GM19438 (cell line): Measurements from ENCODE around the gene CWC27.
"Not testable (repeated sequence)": the region's sequence is repeated elsewhere in the genome, so short reads cannot be mapped to it uniquely, and the experiment has no call there.

Experiments
- ATAC-seq: cut with Tn5 transposase; IDR thresholded peaks from one replicate; pipeline ENCODE4 v1.9.1; 2021; ENCODE audit warnings: low read depth; ENCODE audit not compliant: unreplicated experiment

Gene CWC27

DNA sequence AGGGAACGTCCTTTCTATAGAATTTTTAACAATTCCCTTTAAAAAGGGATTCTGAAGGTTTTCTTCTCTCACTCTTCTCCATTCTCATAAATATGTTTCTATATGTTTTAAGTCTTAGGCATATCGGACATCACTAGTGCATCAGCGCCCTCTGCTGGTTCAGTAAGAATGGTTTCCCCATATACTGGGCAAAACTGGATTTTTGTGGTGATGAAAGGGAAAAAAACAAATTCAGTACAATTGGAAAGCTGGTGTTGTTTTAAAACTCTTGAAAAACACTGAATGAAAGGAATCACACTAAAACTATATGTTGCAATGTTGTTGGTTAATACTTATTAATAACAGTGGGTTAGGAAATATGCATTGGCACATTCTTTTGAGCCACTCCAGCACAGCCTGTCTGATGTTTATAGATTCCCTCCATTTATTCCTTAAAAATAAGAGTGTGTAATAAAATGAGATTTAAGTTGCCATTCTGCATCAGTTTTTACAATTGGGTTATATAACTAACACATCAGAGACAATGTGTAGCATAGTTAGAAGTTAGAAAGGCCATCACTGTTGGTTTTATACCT lies 15.8 kb downstream of the CWC27 start:
- peak; percentile 96 for ATAC-seq

DNA sequence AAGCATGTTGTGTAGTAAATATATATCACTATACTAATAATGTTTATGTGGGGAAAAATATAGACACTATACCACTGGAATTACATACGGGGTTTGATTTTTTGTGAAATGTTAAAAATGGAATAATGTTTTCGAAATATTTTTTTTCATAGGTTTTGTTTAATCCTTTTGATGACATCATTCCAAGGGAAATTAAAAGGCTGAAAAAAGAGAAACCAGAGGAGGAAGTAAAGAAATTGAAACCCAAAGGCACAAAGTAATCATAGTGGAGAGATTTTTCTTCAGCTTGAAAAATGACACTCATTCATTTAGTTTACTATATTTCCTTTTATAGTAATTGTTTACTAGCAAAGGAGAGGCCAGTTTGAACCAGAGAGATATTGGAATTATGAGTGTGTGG lies 17.6 kb downstream of the CWC27 start:
- no peak for ATAC-seq

- no peak for ATAC-seq
Observed at GRCh38 chr5:64788156-64788555, 19.4 kb downstream of the CWC27 start.

- no peak for ATAC-seq
Observed at GRCh38 chr5:64789457-64789856, 20.7 kb downstream of the CWC27 start.

- no peak for ATAC-seq
Observed at GRCh38 chr5:64790210-64790609, 21.5 kb downstream of the CWC27 start.

- no peak for ATAC-seq
Observed at GRCh38 chr5:64792469-64792868, 23.7 kb downstream of the CWC27 start.

- no peak for ATAC-seq
Observed at GRCh38 chr5:64794053-64794770, 25.5 kb downstream of the CWC27 start.

DNA sequence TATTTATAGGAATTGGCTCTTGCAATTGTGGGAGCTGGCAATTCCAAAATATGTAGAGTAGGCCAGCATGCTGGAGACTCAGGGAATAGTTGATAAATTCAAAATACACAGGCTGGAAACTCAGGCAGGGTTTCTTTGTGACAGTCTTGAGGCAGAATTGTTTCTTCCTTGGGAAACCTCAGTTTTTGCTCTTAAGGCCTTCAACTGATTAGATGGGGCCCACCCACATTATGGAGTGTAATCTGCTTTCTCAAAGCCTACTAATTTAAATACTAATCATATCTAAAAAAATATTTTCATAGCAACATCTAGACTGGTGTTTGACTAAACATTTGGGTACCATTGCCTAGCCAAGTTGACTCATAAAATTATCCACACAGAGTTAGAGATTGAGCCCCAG lies 27.6 kb downstream of the CWC27 start:
- no peak for ATAC-seq

DNA sequence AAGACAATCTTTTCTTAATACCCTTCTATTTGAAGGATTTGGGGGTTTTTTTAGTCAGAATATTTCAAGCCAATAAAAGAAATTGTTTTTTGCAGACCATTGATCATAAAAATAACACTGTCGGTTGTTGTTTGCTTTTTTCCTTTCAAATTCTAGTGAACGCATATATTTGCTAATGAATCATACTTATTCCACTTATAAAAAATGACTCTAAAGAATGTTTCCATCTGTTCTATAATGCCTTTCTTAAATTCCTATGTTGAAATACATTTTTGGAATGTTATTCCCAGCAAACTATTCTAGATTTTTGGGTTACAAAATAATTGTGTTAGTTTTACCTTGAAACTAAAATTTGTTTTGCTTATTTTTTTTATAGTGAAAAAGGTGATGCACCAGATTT lies 32.2 kb downstream of the CWC27 start:
- no peak for ATAC-seq

GRCh38 chr5:64806537-64806936 lies 37.8 kb downstream of the CWC27 start:
- ATAC-seq = no peak

DNA sequence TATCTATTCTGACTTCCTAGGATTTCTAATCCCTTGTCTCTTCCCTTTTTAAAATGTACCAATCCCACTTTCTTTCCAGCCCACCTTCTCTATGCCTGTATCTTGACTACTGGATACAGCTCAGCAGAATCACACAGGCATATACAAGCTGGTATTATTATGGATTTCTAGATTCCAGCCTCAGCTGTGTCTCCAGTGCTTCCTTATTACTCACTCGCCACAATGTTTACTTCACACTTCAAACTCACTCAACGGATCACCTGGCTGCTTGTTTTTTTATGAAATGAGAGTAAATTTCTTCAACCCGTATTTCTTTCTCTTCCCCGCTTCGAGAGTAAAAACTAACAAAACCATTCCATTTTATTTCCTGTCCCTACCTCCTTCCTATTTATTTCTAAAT lies 38.8 kb downstream of the CWC27 start:
- no peak for ATAC-seq

GRCh38 chr5:64811050-64811640 lies 42.4 kb downstream of the CWC27 start:
- no peak for ATAC-seq

GRCh38 chr5:64814073-64814472 lies 45.3 kb downstream of the CWC27 start:
- ATAC-seq = peak; percentile 89

GRCh38 chr5:64818245-64818644 lies 49.5 kb downstream of the CWC27 start:
- ATAC-seq = no peak

DNA sequence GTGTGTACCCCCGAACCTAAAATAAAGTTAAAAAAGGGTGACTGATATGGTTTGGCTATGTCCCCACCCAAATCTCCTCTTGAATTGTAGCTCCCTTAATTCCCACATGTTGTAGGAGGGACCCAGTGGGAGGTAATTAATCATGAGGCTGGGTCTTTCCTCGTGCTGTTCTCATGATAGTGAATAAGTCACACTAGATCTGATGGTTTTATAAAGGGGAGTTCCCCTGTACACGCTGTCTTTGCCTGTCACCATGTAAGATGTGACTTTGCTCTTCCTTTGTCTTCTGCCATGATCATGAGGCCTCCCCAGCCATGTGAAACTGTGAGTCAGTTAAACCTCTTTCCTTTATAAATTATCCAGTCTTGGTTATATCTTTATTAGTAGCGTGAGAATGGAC lies 50.6 kb downstream of the CWC27 start:
- ATAC-seq = not testable (repeated sequence)

- ATAC-seq = no peak
Observed at GRCh38 chr5:64822320-64822719, 53.6 kb downstream of the CWC27 start.

DNA sequence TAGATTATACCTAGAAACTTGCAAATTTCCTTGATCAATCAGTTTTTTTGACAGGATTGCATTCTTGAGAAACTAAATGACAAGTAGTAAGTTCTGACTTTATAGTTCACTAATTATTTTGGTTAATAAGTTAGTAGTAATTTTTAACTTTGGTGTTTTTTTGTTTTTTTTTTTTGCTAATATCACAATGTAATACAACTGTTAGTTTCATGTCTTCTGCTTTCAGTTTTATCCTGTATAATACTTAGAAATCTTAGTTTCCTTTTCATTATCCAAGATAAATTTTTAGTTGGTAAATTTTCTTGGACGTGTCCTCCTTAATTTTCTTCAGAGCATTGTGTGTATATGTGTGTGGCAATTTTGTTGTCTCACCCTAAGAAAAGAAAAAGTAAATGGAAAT lies 57.8 kb downstream of the CWC27 start:
- ATAC-seq = no peak

DNA sequence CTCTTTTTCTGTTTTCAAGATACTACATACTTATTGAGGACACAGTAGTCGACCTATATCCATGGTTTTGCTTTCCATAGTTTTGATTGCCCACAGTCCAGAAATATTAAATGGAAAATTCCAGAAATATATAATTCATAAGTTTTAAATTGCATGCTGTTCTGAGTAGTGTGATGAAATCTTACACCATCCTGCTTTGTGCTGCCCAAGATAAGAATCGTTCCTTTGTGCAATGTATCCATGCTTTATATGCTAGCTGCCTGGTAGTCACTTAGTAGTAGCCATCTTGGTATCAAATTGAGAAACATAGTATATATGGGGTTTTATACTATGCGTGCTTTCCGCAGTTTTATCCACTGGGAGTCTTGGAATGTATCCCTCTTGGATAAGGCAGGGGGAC lies 59.0 kb downstream of the CWC27 start:
- ATAC-seq = no peak

GRCh38 chr5:64830650-64831049 lies 61.9 kb downstream of the CWC27 start:
- ATAC-seq = not testable (repeated sequence)

GRCh38 chr5:64831996-64832395 lies 63.3 kb downstream of the CWC27 start:
- no peak for ATAC-seq

DNA sequence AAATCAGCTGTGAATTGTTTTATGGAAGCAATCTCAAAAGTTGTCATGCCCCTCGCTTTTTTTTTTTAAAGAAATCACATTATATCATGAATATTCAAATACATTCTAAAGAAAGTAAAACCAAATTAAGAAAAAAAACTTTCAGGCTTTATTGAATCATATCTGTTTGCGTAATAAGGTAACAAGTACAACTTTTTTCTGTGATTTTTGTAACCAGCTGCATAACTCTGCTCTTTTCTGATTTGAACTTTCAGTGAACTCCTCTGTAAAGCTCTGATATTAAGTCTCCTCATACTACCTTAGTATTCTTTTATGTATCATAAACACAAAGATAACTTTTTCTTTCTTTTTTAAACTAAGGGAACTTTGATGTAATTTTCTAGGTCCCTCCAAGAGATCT lies 65.3 kb downstream of the CWC27 start:
- ATAC-seq = no peak

- ATAC-seq = no peak
Observed at GRCh38 chr5:64834611-64835010, 65.9 kb downstream of the CWC27 start.
